Subcutaneous abdominal adipose tissue (tissue), 5 donors: ENCODE results near the gene LACTB.

ENCODE experiments used
- H3K27ac ChIP-seq: one replicate; pipeline ENCODE4 v1.7.0; 2013; ENCODE audit warnings: low read depth, mild to moderate bottlenecking, inconsistent platforms, low read length, moderate library complexity
- H3K27me3 ChIP-seq, 5 donors: one replicate each; pipeline ENCODE4 v1.7.0; 2013; ENCODE audit warnings: low read length in 5 of 5, inconsistent platforms in 1 of 5; ENCODE audit not compliant: control insufficient read depth in 5 of 5, insufficient read depth in 4 of 5
- H3K36me3 ChIP-seq, 5 donors: one replicate each; pipeline ENCODE4 v1.7.0; 2013; ENCODE audit warnings: low read length in 5 of 5; ENCODE audit not compliant: control insufficient read depth in 5 of 5, insufficient read depth in 5 of 5
- H3K4me1 ChIP-seq, 5 donors: one replicate each; pipeline ENCODE4 v1.7.0; 2013; ENCODE audit warnings: low read length in 5 of 5, mild to moderate bottlenecking in 3 of 5, moderate library complexity in 1 of 5; ENCODE audit not compliant: control insufficient read depth in 5 of 5, insufficient read depth in 5 of 5
- H3K4me3 ChIP-seq, 5 donors: one replicate each; pipeline ENCODE4 v1.7.0; 2013; ENCODE audit warnings: low read length in 5 of 5, low read depth in 1 of 5
- H3K9ac ChIP-seq, 5 donors: one replicate each; pipeline ENCODE4 v1.7.0; 2013; ENCODE audit warnings: low read length in 5 of 5, mild to moderate bottlenecking in 4 of 5, moderate library complexity in 3 of 5
- H3K9me3 ChIP-seq, 5 donors: one replicate each; pipeline ENCODE4 v1.7.0; 2013; ENCODE audit warnings: low read length in 5 of 5; ENCODE audit not compliant: control insufficient read depth in 5 of 5
- donor health status: healthy.
- donor health status: healthy.
- donor health status: healthy.
- donor health status: healthy.
- donor health status: healthy.

LACTB gene

DNA sequence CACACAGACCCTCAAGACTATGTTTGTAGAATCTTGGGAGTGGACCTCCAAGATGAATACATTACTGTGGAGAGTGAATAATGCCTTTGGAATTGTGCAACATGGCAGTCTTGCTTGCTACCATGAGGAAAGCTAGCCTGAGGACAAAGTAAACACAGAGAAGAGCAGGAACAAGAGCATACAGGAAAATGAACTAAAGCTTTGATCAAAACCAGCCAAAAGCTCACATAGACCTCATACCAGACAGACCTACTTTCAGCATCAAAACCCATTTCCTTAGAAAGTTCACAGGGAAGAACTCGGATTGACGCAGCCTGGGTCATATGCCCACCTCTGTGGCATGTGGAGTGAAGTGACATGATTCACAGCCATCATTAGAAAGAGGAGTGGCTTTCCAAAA is 64.4 kb downstream of the LACTB start:
- no peaks in the 10 kb centered on the region for H3K27me3 ChIP-seq
- peaks cover 0 to 21% (median 18%) of the 10 kb centered on the region in 5 donors for H3K4me1 ChIP-seq

DNA sequence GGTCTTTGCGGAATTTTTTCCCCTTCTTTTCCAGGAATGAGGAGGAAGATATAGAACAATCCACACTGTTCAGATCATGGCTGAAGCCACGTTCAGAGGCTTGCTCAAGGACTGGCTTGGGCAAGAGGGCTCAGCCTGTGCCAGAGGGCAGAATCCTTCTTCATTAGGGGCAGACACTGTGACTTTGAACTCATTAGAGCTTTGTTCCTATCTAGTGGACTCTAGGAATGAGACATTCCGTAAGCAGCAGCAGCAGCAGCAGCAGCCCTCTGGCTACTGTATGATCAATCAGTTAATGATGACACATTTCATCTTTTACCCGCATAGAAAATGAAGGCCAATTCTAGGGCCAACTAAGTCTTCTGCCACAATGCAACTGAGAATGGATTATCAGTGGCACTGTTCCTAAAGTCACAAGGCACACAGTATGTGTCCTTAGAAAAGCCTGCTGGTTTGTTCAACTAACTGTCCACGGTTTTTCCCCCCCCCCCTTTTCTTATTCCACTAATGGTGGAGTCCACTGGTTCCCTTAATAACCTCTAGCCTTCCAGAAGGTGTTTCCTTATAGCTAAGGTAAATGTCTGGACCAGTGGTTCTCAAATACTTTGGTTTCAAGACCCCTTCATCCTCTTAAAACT is 66.0 kb downstream of the LACTB start:
- Histone ChIP-seq H3K9me3 (no peaks in the 10 kb centered on the region), H3K36me3 (no peaks in the 10 kb centered on the region), H3K27me3 (no peaks in the 10 kb centered on the region), H3K27ac (no peak overlapping the region), H3K9ac (no peak overlapping the region), H3K4me3 (no peak overlapping the region), H3K4me1 (peaks cover 0 to 34% (median 25%) of the 10 kb centered on the region in 5 donors)

More for the DNA sequence above, 64.4 kb downstream of the LACTB start:
- Histone ChIP-seq H3K27ac (no peak overlapping the region), H3K4me3 (no peak overlapping the region), H3K9ac (no peak overlapping the region), H3K9me3 (no peaks in the 10 kb centered on the region), H3K36me3 (no peaks in the 10 kb centered on the region)

DNA sequence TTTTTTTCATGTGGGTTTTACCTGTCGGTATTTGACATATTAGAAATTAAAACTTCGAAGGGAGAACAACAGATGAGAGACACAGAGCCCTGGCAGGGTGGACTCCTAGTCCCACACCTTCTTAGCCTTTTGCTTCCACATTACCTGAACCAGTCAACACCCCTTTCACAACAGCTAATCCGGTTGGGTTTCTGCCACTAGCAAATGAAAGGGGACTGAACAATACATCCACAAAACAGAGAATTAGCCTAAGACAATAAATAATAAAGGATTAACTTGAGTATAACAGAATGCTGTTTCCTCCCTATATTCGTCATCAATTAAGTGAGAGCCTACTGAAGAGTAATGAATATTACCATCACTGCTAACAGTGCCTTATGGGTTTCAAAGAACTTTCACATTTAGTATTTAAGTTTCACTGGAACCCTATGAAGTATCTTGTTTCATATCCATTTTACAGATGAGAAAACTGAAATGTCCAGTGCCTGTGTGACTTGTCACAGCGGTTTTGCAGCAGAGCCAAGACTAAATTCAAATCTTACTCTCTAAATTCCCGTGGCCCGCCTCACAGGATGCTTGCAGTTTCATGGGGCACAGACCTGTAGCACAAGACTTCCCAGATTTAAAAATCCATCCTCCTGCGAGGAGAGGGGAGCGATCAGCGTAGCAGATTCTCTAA is 66.7 kb downstream of the LACTB start:
- Histone ChIP-seq H3K27ac (peak overlapping the region; percentile 22), H3K4me1 (peaks cover 0 to 34% (median 25%) of the 10 kb centered on the region in 5 donors), H3K4me3 (peak overlapping the region; percentile 74 to 93 (median 84))

DNA sequence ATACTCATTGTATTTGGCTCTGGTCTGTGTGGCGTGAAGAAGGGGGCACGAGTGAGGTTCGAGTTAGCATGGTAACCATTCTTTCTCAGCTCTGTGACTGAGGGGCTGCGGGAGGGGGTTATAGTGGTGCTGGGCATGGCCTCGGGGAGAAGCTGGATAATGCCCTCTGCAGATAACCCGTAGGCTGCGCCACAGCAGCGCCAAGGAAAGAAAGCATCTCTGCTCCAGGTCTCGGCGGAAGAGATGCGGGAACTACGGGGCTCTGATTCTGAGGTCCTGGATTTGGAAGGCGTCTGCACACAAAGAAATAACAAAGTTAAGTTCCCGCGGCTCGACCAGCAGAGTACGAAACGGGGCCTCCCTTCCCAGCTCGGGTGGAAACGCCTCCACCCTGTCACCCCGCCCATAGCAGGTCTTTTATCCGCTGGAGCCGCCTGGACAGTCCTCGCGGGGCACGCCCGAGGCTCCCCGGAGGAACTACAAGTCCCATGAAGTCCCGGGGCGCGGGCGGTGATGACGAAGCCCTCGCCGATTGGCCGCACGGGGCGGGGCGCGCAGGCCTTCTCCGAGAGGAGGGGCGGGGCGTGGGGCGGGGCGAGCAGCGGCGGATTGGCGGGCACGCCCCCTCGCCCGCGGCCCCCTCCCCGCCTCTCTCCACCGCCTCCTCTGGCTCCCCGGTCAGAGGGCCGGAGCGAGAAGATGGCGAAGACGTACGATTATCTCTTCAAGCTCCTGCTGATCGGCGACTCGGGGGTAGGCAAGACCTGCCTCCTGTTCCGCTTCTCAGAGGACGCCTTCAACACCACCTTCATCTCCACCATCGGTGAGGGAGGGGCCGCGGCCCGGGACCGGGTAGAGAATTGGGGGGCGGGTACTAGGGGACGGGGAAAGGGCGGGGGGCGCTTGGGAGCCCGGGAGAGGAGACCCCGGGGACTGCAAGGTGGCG is 67.5 kb downstream of the LACTB start, which contains the start of gene RAB8B:
Gene RAB8B, plus strand, starts transcription at position 681 of the 946 bp plus-strand sequence. Its CDS starts 19 bp downstream, at position 700.
- Histone ChIP-seq H3K9ac (peak within 1 kb of the TSS; percentile 70 to 82 (median 81)), H3K4me1 (peaks cover 0 to 41% (median 30%) of the 10 kb centered on the region in 5 donors), H3K27ac (peak within 1 kb of the TSS; percentile 31), H3K4me3 (peak within 1 kb of the TSS; percentile 77 to 93 (median 84)), H3K9me3 (no peaks in the 10 kb centered on the region), H3K27me3 (no peaks in the 10 kb centered on the region), H3K36me3 (no peaks in the 10 kb centered on the region)

More for the DNA sequence above, 66.7 kb downstream of the LACTB start:
- H3K9ac ChIP-seq: peak overlapping the region in 4 of 5 donors; percentile 61 to 75 (median 70)
- no peaks in the 10 kb centered on the region for H3K9me3 ChIP-seq
- H3K36me3 ChIP-seq: no peaks in the 10 kb centered on the region
- H3K27me3 ChIP-seq: no peaks in the 10 kb centered on the region

GRCh38 chr15:63189941-63190768 is 68.5 kb downstream of the LACTB start:
- Histone ChIP-seq H3K27ac (peak overlapping the region; percentile 31), H3K4me3 (peak overlapping the region; percentile 77 to 91 (median 84)), H3K9me3 (no peaks in the 10 kb centered on the region), H3K36me3 (no peaks in the 10 kb centered on the region), H3K27me3 (no peaks in the 10 kb centered on the region), H3K4me1 (peaks cover 0 to 51% (median 40%) of the 10 kb centered on the region in 5 donors), H3K9ac (peak overlapping the region; percentile 68 to 82 (median 81))

DNA sequence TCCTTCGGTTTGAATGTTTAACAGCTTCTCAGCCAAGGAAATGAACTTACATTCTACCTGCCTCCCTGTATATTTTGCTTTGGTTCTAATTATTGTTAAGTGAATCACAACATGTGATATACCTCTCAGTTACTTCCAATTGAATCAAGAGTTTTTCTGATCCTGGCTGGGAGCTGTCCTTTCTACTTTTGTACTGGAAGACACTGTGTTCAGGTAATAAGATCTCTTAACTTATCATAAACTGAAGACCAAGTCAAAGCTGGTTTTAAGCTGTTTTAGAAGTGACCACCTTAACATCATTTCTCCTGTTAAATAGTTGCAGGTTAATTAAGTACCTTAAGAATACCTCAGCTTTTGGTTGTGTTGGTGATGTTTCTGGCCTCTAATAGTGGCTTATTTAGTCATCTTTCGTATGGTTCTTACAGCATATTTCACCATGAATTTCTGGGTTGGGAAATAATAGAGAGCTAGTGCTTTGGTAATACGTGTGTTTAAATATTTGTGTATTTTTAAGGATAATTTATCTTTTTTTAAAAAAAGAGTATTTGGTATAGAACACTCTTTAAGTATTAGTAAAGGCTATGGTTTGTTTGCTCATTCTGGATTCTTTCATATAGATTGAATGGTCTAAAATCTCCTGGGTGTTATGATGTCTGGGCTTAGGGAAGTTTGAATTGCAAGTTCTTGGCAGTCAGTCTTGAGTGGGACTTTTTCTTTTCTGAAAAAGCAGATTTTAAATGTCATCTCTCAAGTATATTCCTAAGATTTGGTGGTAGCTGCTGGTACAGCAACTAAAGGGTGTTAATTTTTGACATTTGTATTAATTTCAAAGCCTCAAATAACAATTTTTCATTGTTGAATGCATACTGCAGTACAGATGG is 69.3 kb downstream of the LACTB start:
- Histone ChIP-seq H3K4me3 (peak overlapping the region; percentile 77 to 91 (median 84)), H3K36me3 (no peaks in the 10 kb centered on the region), H3K4me1 (peaks cover 0 to 60% (median 49%) of the 10 kb centered on the region in 5 donors), H3K27ac (peak overlapping the region; percentile 31), H3K27me3 (no peaks in the 10 kb centered on the region), H3K9ac (peak overlapping the region in 3 of 5 donors; percentile 6 to 82 (median 68)), H3K9me3 (no peaks in the 10 kb centered on the region)
